ENCODE results near the gene INCA1.
A peak's percentile ranks its signal among the peaks of the same experiment; 100 is the strongest.

The INCA1 gene

DNA sequence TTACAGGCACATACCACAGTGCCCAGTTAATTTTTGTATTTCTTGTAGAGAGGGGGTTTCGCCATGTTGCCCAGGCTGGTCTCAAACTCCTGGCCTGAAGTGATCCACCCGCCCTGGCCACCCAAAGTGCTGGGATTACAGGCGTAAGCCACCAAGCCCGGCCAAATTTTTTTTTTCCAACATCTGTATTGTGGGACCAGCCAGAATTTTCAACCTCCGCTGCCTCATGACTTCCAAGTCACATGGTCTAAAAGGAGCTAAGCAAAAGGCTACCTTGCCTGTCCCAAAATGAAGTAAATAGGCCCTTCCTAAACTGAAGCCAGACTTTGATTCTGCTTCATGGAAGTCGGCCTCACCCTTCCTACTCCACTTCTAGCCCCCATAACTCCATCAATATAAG is 25.5 kb downstream of the INCA1 start:
- DNase-seq (ENCODE audit: low spot score), result no peak

DNA sequence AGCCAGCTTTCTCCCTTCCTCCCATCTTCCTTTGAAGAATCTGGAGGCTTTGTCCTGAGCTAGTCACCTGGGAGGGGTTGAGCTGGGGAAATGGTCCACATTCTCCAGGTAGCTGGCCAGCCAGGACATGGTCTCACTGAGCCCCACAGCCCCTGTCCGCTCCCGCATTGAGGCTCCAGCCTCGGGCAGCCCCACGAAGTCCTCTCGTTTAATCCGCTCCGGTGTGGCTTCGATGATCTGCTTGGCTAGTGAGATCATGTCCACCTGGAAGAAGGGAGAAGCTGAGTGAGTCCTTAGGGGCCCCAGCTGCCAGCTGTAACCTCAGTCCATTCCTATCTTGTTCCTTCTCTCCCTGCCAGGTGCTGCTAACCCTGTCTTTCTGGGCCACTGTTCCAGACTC is 27.0 kb downstream of the INCA1 start:
- no peak for DNase-seq (ENCODE audit: low spot score)

- DNase-seq (ENCODE audit: low spot score), result no peak
Observed at GRCh38 chr17:4969551-4970173, 27.7 kb downstream of the INCA1 start.

DNA sequence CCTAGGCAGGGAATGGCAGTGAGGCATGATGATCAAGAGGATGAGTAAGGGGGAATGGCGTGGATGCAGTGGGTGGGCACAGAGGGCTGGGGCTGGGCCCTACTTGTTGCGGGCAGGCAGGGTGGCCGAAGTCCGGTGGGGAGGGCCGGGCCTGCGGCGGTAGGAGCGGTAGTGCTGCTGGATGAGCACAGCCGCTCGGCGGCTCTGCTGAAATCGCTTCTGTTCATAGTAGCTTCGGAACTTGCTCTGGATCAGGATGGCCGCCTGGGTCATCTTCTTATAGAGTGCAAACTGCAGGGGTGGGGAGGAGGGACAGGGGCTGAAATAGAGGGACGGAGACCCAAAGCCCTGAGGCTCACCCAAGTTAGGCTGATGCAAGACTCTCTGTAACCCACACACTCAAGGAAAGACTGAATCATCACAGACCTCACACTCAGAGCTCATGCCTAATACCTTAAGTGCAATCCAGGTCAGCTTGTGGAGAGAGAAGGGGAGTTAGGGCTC is 28.2 kb downstream of the INCA1 start:
- no peak for DNase-seq (ENCODE audit: low spot score)

- no peak for DNase-seq (ENCODE audit: low spot score)
Observed at GRCh38 chr17:4968486-4969046, 28.8 kb downstream of the INCA1 start.

- peak; percentile 91 for DNase-seq (ENCODE audit: low spot score)
Observed at GRCh38 chr17:4967539-4968485, 29.5 kb downstream of the INCA1 start, which contains the start of gene SPAG7. SPAG7 (minus strand) TSS chr17:4967817; CDS start chr17:4967804, 13 bp downstream.

- peak; percentile 87 for DNase-seq (ENCODE audit: low spot score)
Observed at GRCh38 chr17:4966844-4967538, 30.3 kb downstream of the INCA1 start.

DNA sequence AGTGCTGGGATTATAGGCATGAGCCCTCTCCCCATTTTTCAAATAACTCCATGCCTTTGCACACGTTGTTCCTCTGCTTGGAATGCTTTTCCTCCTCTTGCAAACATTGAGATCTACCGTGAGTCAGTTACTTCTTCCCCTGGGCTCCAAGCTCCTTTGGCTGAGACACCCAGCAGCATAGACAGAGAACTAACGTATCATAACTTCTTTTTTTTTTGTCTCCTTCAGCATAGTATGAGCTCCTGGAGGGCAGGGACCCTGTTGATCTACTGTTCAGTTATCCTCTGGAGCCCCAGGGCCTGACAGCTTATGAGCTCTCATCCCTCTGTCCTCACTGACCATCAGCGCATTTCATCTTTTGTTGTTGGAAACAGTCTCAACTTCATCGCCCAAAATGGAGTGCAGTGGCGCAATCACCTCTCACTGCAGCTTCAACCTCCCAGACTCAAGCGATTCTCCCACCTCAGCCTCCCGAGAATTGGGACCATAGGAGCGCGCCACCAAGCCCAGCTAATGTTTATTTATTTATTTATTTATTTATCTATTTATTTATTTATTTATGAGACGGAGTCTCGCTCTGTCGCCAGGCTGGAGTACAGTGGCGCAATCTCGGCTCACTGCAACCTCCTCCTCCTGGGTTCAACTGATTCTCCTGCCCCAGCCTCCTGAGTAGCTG is 31.9 kb downstream of the INCA1 start:
- no peak for DNase-seq (ENCODE audit: low spot score)

- DNase-seq (ENCODE audit: low spot score), result no peak
Observed at GRCh38 chr17:4960279-4960922, 36.9 kb downstream of the INCA1 start.

DNA sequence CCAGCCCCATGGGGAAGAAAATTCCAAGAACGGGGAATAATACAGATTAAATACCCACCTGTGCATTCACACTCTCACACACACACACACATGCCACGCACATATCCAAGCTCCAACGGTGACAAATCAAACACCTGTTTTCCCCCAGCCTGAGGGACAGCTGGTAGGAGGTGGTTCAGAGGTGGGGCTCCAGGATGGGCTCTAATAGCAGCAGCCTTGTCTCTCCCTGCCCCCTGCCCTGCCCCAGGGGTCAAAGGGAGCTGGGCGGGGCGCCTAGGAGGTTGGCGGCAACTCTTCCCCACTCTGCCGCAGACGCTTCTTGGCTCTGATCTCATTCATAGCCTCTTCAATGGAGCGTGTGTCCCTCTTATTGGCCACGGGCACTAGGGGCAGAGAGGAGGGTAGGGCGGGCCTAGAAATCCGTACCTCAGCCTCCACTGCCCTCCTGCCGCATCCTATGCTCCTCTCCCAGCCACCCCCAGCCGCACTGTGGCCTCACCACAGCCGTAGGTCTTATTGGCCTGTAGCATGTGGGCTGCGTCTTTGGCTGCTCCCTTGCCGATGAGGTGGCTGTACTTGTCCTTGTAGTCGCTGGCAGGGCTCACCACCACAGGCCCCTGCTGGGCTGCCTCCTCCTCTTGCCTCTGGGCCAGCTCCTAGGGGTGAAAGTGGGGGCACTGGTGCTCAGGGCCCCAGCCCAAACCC is 37.9 kb downstream of the INCA1 start:
- no peak for DNase-seq (ENCODE audit: low spot score)

GRCh38 chr17:4958102-4958501 is 39.2 kb downstream of the INCA1 start:
- no peak for DNase-seq (ENCODE audit: low spot score)

- DNase-seq (ENCODE audit: low spot score), result no peak
Observed at GRCh38 chr17:4956493-4957061, 40.7 kb downstream of the INCA1 start.

- DNase-seq (ENCODE audit: low spot score), result no peak
Observed at GRCh38 chr17:4955091-4955490, 42.2 kb downstream of the INCA1 start.

GRCh38 chr17:4953451-4953961 is 43.8 kb downstream of the INCA1 start:
- no peak for DNase-seq (ENCODE audit: low spot score)

GRCh38 chr17:4951486-4951885 is 45.8 kb downstream of the INCA1 start:
- DNase-seq (ENCODE audit: low spot score), result no peak

DNA sequence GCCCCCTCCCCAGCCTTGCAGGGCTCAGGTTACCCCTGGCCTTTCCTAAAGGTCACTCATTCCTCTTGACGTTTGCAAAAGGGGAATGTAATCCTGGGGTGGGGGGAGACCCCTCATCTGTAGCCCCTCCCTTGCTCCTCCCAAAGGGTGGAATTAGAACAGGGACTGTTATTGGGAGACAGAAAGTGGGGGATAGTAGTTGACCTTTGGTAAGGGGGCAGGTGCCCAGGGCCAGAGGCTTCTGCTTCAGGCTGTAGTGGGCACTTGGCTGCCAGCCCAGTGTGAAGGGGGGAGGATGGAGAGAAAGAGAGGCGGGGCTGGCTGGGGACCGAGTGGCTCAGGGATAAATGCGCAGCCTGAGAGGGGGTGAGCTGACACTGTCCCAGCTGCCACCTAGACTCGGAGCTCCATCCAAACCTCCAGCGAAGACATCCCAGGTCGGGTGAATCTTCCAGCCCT is 46.5 kb downstream of the INCA1 start, which contains the start of gene ENO3:
Gene ENO3, plus strand, starts transcription at position 374 of the 459 bp plus-strand sequence. CDS start 711 bp downstream, outside the sequence.
- DNase-seq (ENCODE audit: low spot score), result peak; percentile 48

DNA sequence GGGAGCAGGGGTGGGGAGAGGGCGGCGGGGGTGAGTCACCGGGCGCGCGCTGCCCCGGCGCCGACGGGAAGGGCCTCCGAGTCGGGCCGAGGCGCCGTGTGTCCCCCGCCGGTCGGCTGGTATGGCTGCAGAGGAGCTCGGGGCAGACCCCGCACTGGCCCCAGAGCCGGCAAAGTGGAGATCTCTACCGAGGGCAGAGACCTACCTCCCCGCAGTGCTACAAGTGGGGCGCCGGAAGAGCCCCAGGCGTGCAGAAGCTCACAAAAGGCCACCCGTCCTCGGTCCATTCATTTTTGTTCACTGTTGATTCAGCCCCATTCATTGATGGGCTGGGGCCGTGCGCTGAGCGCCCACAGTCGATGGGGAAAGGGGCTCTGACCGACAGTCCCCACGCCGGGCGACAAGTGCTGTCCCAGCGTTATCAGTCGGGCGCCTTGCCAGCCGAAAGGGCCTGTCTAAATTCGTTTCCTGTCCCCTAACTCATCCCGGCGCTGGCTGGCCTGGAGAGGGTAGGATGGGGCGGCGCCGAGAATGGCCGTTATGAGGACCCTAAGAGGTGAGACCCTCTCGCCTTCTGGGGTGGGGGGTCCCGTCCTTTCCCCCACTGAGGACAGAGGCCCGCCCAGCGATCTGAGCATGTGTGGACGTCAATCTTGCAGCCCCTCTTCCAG is 47.1 kb downstream of the INCA1 start:
- no peak for DNase-seq (ENCODE audit: low spot score)

GRCh38 chr17:4949321-4950074 is 47.8 kb downstream of the INCA1 start:
- peak; percentile 72 for DNase-seq (ENCODE audit: low spot score)
